Spleen (tissue), 11 donors: Measurements from ENCODE around the gene ELFN2. TPM values are rescaled to one million over a fixed set of nuclear protein-coding genes. Genes with fewer than 3 reads are reported as not detected.

Source experiments
- DNase-seq: peaks from one replicate; pipeline ENCODE4 v3.0.0-alpha.2; 2020
- H3K27ac ChIP-seq, 8 donors: fragments of 200-600 bp; sonication (generic) in 7 of 8; 1 replicate in 4 of 8; 2 replicates in 4 of 8; pipeline versions ENCODE4 v1.5.0 to v1.8.0; 2016 to 2021; ENCODE audit warnings: inconsistent platforms in 4 of 8, mild to moderate bottlenecking in 4 of 8, moderate library complexity in 1 of 8
- H3K27me3 ChIP-seq, 7 donors: fragments of 200-600 bp; sonication (generic) in 6 of 7; replicated peaks in 1 of 7; 1 replicate in 4 of 7; 2 replicates in 3 of 7; pipeline versions ENCODE4 v1.5.0 to v1.8.0; 2016 to 2021; ENCODE audit warnings: inconsistent platforms in 3 of 7, mild to moderate bottlenecking in 1 of 7
- H3K36me3 ChIP-seq, 6 donors: fragments of 200-600 bp; sonication (generic) in 5 of 6; 1 replicate in 4 of 6; 2 replicates in 2 of 6; pipeline versions ENCODE4 v1.5.0 to v1.8.0; 2016 to 2021; ENCODE audit warnings: inconsistent platforms in 2 of 6
- H3K4me1 ChIP-seq, 6 donors: fragments of 200-600 bp; sonication (generic) in 5 of 6; 1 replicate in 3 of 6; 2 replicates in 3 of 6; pipeline versions ENCODE4 v1.5.0 to v1.8.0; 2016 to 2021; ENCODE audit warnings: inconsistent platforms in 3 of 6
- H3K4me3 ChIP-seq, 8 donors: fragments of 200-600 bp; sonication (generic) in 7 of 8; 1 replicate in 4 of 8; 2 replicates in 4 of 8; pipeline versions ENCODE4 v1.5.0 to v1.8.0; 2016 to 2021; ENCODE audit warnings: inconsistent platforms in 4 of 8, mild to moderate bottlenecking in 4 of 8, moderate library complexity in 2 of 8
- H3K9me3 ChIP-seq, 8 donors: fragments of 200-600 bp; sonication (generic) in 7 of 8; 1 replicate in 4 of 8; 2 replicates in 4 of 8; pipeline versions ENCODE4 v1.5.0 to v1.8.0; 2016 to 2021; ENCODE audit warnings: inconsistent platforms in 4 of 8
- POLR2A ChIP-seq, 3 donors: fragments of 450-650 bp; IDR thresholded peaks; one replicate each; pipeline ENCODE4 v1.5.1; 2017; ENCODE audit warnings: antibody characterized with exemption in 3 of 3, mild to moderate bottlenecking in 1 of 3
- POLR2AphosphoS5 ChIP-seq, 3 donors: sonication (generic); formaldehyde crosslinking; IDR thresholded peaks; one replicate each; pipeline ENCODE4 v1.5.1; 2017; ENCODE audit warnings: antibody characterized with exemption in 3 of 3
- WGBS, 5 donors: extraction: QIAGEN DNeasy Blood & Tissue Kit in 3 of 5; methylation state at CpG; one replicate each; pipeline versions ENCODE4 v1.1.5 to v1.1.7; 2013 to 2018; 5-methylcytosine and 5-hydroxymethylcytosine counted together
- intact Hi-C: fragments of 100-400 bp; cut with DNase I; formaldehyde crosslinking; loops from one replicate; pipeline ENCODE4 v1.15.0; 2023; ENCODE audit warnings: low total_unique reads
- polyA plus RNA-seq, 3 donors: library from polyadenylated mRNA; stranded (reverse); fragments of 200-250 nt; gene quantifications; one replicate each; pipeline ENCODE4 v1.2.1, GENCODE V29; 2013
- total RNA-seq, 7 donors: library from RNA; depleted of rRNA in 3 of 7; stranded (reverse); fragments of >200 nt in 3 of 7; fragmentation: NEBNext Ultra II Directional in 4 of 7; extraction: Animal tissue kit (Norgen Biotek cat#: 25700) in 4 of 7; gene quantifications; one replicate each; pipeline versions ENCODE4 v1.1.0 to v1.2.1, GENCODE V29; 2016 to 2021
- TF ChIP-seq, protein P1 (sequence below), 11 experiments: fragments of 200-600 bp in 7 of 11; fragments of 450-650 bp in 4 of 11; sonication (generic) in 4 of 11; IDR thresholded peaks in 8 of 11; conservative IDR thresholded peaks in 3 of 11; 1 replicate in 7 of 11; 2 replicates in 4 of 11; pipeline versions ENCODE4 v1.4.0 to v1.8.0; 2016 to 2021; ENCODE audit warnings: antibody characterized with exemption in 11 of 11, inconsistent platforms in 4 of 11, mild to moderate bottlenecking in 1 of 11
- donor health status: healthy with polysubstance abuse.
- donor health status: DM: no; HTN: no; CAD: no; lungs with moderate emphysema.
- donor health status: DM: no; HTN: no; CAD: no.
- donor health status: Bipolar disorder and iron deficiency.
- donor health status: healthy.
- donor health status: DM: no; HTN: no; CAD: no.
- donor health status: DM: yes; HTN: yes; CAD: no.

The ELFN2 gene
- total and polyA plus RNA-seq, 10 donors, result 0.02 to 0.19 (median 0.07) TPM; not detected in 1

DNA sequence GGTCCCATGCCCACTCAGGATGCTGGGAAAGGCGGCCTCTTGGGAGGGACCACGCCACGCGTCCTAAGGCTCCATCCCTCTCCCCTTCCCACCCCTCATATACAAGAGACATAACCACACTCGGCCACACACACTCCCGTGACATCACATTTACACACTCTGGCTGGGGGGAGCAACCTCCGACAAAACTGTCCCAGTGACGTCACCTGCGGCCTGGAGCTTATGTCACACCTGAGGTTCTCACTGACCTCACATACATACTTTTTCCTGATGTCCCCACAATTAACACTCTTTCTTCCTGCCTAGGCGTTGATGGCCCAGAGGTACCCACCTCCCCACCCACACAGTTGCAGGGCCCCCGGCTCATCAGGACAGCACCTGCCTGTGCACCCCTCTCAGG is 1.9 kb downstream of the ELFN2 start:
- 77 to 91% (median 81%) methylated on average over 10 to 11 of the region's 11 CpGs for WGBS, 5 donors
- Histone ChIP-seq H3K27me3 (peaks cover 6 to 94% (median 60%) of the 10 kb centered on the region in 7 donors), H3K36me3 (no peaks in the 10 kb centered on the region), H3K4me1 (peaks cover 2 to 43% (median 20%) of the 10 kb centered on the region in 6 donors), H3K4me3 (no peak overlapping the region), H3K9me3 (no peaks in the 10 kb centered on the region), H3K27ac (no peak overlapping the region)
- intact Hi-C loops, result loop anchor here (10.0 kb wide), 2 partner anchors 91 to 161 kb away; no protein-coding TSS in a partner anchor
- TF ChIP-seq, protein P1, sequence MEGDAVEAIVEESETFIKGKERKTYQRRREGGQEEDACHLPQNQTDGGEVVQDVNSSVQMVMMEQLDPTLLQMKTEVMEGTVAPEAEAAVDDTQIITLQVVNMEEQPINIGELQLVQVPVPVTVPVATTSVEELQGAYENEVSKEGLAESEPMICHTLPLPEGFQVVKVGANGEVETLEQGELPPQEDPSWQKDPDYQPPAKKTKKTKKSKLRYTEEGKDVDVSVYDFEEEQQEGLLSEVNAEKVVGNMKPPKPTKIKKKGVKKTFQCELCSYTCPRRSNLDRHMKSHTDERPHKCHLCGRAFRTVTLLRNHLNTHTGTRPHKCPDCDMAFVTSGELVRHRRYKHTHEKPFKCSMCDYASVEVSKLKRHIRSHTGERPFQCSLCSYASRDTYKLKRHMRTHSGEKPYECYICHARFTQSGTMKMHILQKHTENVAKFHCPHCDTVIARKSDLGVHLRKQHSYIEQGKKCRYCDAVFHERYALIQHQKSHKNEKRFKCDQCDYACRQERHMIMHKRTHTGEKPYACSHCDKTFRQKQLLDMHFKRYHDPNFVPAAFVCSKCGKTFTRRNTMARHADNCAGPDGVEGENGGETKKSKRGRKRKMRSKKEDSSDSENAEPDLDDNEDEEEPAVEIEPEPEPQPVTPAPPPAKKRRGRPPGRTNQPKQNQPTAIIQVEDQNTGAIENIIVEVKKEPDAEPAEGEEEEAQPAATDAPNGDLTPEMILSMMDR (IDR thresholded peaks at IDR 0.05 in 8 of 11, conservative IDR thresholded peaks at IDR 0.05 in 3 of 11), result no peak
- TF ChIP-seq POLR2AphosphoS5 (IDR thresholded peaks at IDR 0.05) (no peak), POLR2A (IDR thresholded peaks at IDR 0.05) (no peak)
- no peak for DNase-seq

DNA sequence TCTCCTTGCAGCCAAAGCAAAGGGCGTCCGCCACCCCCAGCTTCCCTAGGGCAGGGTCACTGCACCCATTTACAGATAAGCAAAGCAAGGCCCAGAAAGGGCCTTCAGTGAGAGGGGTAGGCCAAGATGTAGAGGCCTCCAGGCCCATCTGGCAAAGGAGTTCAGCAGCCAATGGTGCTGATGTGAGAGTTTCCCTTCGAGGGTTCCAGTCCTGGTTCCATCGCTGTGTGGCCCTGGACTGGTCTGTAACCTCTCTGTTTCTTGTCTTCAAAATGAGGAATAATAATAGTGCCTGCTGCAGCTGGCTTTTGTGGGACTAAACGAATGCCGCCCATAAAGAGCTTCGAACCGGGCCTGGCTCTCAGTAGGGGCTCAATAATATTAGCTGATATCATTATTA is 4.0 kb downstream of the ELFN2 start:
- intact Hi-C loops, result loop anchor here (10.0 kb wide), 2 partner anchors 88 to 158 kb away; no protein-coding TSS in a partner anchor
- Histone ChIP-seq H3K36me3 (no peaks in the 10 kb centered on the region), H3K27me3 (peaks cover 5 to 94% (median 61%) of the 10 kb centered on the region in 7 donors)

DNA sequence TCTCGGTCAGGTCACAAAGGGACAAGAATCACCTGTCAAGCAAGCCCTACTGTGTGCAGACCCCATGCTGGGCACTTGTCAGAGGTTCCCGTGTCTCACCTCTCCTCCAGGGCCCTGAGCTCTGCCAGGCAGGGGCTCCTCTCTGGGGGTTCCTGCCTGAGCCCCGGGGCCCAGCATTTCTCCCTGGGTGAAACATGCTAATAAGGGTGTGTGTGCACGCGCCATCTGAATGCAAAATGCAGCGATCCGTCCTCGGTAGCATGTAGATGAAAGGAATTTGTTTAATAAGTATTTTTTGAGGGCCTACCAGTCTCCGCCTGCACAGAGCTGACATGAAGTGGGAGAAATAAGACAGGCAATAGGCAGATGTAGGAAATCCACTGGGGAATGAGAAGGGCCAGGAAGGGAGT is 5.8 kb downstream of the ELFN2 start:
- Histone ChIP-seq H3K4me1 (peaks cover 0 to 32% (median 17%) of the 10 kb centered on the region in 6 donors), H3K4me3 (no peak overlapping the region), H3K9me3 (no peaks in the 10 kb centered on the region), H3K27me3 (peaks cover 0 to 94% (median 45%) of the 10 kb centered on the region in 7 donors), H3K36me3 (no peaks in the 10 kb centered on the region), H3K27ac (no peak overlapping the region)
- TF ChIP-seq POLR2AphosphoS5 (IDR thresholded peaks at IDR 0.05), result no peak
- TF ChIP-seq, protein P1 (IDR thresholded peaks at IDR 0.05 in 8 of 11, conservative IDR thresholded peaks at IDR 0.05 in 3 of 11), result no peak
- TF ChIP-seq POLR2A (IDR thresholded peaks at IDR 0.05), result no peak
- 80 to 87% (median 84%) methylated on average over 9 of the region's 9 CpGs for WGBS, 5 donors
- DNase-seq, result no peak
- intact Hi-C loops, result loop anchor here (10.0 kb wide), 2 partner anchors 87 to 157 kb away; no protein-coding TSS in a partner anchor

More for the DNA sequence above, 4.0 kb downstream of the ELFN2 start:
- H3K4me3 ChIP-seq, result no peak overlapping the region
- H3K27ac ChIP-seq, result no peak overlapping the region
- no peak for TF ChIP-seq POLR2AphosphoS5 (IDR thresholded peaks at IDR 0.05)
- TF ChIP-seq, protein P1 (IDR thresholded peaks at IDR 0.05 in 8 of 11, conservative IDR thresholded peaks at IDR 0.05 in 3 of 11), result no peak
- 83 to 92% (median 85%) methylated on average over 8 of the region's 8 CpGs for WGBS, 5 donors
- no peak for DNase-seq
- peaks cover 2 to 45% (median 31%) of the 10 kb centered on the region in 6 donors for H3K4me1 ChIP-seq
- H3K9me3 ChIP-seq, result no peaks in the 10 kb centered on the region

DNA sequence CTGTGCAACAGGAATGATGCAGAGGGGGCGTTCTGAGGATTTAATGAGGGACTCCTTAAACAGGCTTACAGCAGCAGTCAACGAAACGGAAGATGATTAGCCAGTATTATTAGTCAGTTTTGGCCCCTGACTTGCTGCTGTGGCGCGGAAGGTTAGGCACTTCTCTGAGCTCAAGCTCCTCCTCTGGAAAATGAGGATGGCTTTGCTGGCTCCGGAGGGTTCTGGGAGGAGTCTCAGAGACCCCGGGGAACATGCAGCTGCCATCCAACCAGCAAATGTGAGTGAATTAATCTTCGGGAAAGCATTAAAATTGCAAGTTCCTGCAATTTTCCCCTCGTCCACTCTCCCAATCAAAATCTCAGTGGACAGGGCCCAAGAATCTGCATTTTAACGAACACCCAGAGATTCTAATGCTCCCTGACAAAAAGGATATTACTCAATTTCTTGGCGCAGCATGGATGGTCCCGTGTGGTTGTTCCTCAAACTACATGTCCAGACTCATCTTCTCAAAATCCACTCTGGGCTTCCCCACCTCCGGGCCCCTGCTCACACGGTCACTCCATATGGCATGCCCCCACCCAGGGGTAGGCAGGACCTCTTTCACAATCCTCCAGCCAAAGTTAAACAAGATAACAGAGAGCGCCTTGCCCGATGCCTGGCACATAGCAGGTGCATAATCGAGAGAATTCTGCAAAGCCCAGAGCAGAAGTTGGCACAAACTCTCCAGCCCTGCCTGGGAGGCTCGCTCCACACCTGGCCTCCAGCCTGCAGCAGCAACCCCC is 6.4 kb downstream of the ELFN2 start:
- no peaks in the 10 kb centered on the region for H3K36me3 ChIP-seq
- no peaks in the 10 kb centered on the region for H3K9me3 ChIP-seq
- no peak for TF ChIP-seq POLR2A (IDR thresholded peaks at IDR 0.05)
- TF ChIP-seq POLR2AphosphoS5 (IDR thresholded peaks at IDR 0.05), result no peak
- TF ChIP-seq, protein P1 (IDR thresholded peaks at IDR 0.05 in 8 of 11, conservative IDR thresholded peaks at IDR 0.05 in 3 of 11), result no peak
- H3K27ac ChIP-seq, result no peak overlapping the region
- peaks cover 0 to 32% (median 16%) of the 10 kb centered on the region in 6 donors for H3K4me1 ChIP-seq
- peaks cover 0 to 94% (median 42%) of the 10 kb centered on the region in 7 donors for H3K27me3 ChIP-seq
- DNase-seq, result no peak
- WGBS, 5 donors, result 31 to 48% (median 44%) methylated on average over 16 to 18 of the region's 18 CpGs
- intact Hi-C loops, result loop anchor here (10.0 kb wide), 2 partner anchors 86 to 156 kb away; no protein-coding TSS in a partner anchor
- H3K4me3 ChIP-seq, result peak overlapping the region in 3 of 8 donors; percentile 23 to 65 (median 23)
